Urothelium cell line (cell line): ENCODE measurements around the gene MPP2.

Experiments used
- DNase-seq: peaks from one replicate; pipeline ENCODE4 v3.0.0; 2011; ENCODE audit warnings: low spot score, mixed read lengths
- FAIRE-seq: peaks from 2 replicates; lab custom pipeline; 2011; peaks lifted over from hg19 to GRCh38; lab: Jason Lieb, UNC

Gene MPP2

GRCh38 chr17:43853546-43853945 is 53.8 kb downstream of the MPP2 start:
- no peak for FAIRE-seq
- DNase-seq = no peak

GRCh38 chr17:43852571-43852970 is 54.8 kb downstream of the MPP2 start:
- FAIRE-seq (no peak), DNase-seq (no peak)

- FAIRE-seq = peak; percentile 50
Measured at GRCh38 chr17:43849116-43849515, 58.2 kb downstream of the MPP2 start.

GRCh38 chr17:43848601-43849000 is 58.7 kb downstream of the MPP2 start:
- DNase-seq (no peak), FAIRE-seq (no peak)

More at GRCh38 chr17:43849116-43849515, 58.2 kb downstream of the MPP2 start:
- DNase-seq = no peak

- DNase-seq (no peak), FAIRE-seq (no peak)
Measured at GRCh38 chr17:43846963-43847371, 60.4 kb downstream of the MPP2 start, which contains the start of gene CD300LG. Gene CD300LG, plus strand, starts transcription at chr17:43847176. Its CDS starts 41 bp downstream, at chr17:43847217.

- peak; percentile 70 for FAIRE-seq
- DNase-seq = peak; percentile 90
Measured at GRCh38 chr17:43846221-43846712, 61.1 kb downstream of the MPP2 start.

GRCh38 chr17:43845766-43846165 is 61.6 kb downstream of the MPP2 start:
- no peak for DNase-seq
- FAIRE-seq = no peak

GRCh38 chr17:43844241-43844640 is 63.1 kb downstream of the MPP2 start:
- FAIRE-seq = no peak
- no peak for DNase-seq

GRCh38 chr17:43842975-43843325 is 64.4 kb downstream of the MPP2 start:
- no peak for DNase-seq
- FAIRE-seq = no peak

- FAIRE-seq = peak; percentile 75
- peak; percentile 69 for DNase-seq
Measured at GRCh38 chr17:43842091-43842974, 65.0 kb downstream of the MPP2 start.

- FAIRE-seq (no peak), DNase-seq (no peak)
Measured at GRCh38 chr17:43841282-43841681, 66.1 kb downstream of the MPP2 start.

GRCh38 chr17:43840814-43841213 is 66.5 kb downstream of the MPP2 start:
- FAIRE-seq (no peak), DNase-seq (no peak)

GRCh38 chr17:43839670-43840108 is 67.6 kb downstream of the MPP2 start:
- DNase-seq (peak; percentile 46), FAIRE-seq (no peak)

- FAIRE-seq (no peak), DNase-seq (no peak)
Measured at GRCh38 chr17:43834106-43834505, 73.2 kb downstream of the MPP2 start.

GRCh38 chr17:43832976-43833829 is 74.1 kb downstream of the MPP2 start, which contains the start of gene MPP3:
Gene MPP3, minus strand, starts transcription at chr17:43833146. Its CDS starts 1,240 bp downstream, at chr17:43831906.
- peak; percentile 56 for FAIRE-seq

GRCh38 chr17:43832168-43832975 is 75.0 kb downstream of the MPP2 start:
- DNase-seq (peak; percentile 82), FAIRE-seq (peak; percentile 27)

More at GRCh38 chr17:43832976-43833829, 74.1 kb downstream of the MPP2 start, which contains the start of gene MPP3:
- DNase-seq = peak; percentile 95

- FAIRE-seq (no peak), DNase-seq (no peak)
Measured at GRCh38 chr17:43831633-43832032, 75.7 kb downstream of the MPP2 start.

- FAIRE-seq (no peak), DNase-seq (no peak)
Measured at GRCh38 chr17:43830510-43831140, 76.7 kb downstream of the MPP2 start.

- DNase-seq (no peak), FAIRE-seq (no peak)
Measured at GRCh38 chr17:43829738-43830137, 77.6 kb downstream of the MPP2 start.

- DNase-seq (no peak), FAIRE-seq (no peak)
Measured at GRCh38 chr17:43827596-43827995, 79.7 kb downstream of the MPP2 start.
